LNCAP (cell line): ENCODE data around the gene DPT.

Experiments used
- TF ChIP-seq, protein P1 (sequence below): fragments of 450-650 bp; IDR thresholded peaks from 2 replicates; pipeline ENCODE4 v1.5.1; 2017; ENCODE audit warnings: mild to moderate bottlenecking

DPT gene

GRCh38 chr1:168763031-168763430, 34.0 kb upstream of the DPT start:
- TF ChIP-seq, protein P1, sequence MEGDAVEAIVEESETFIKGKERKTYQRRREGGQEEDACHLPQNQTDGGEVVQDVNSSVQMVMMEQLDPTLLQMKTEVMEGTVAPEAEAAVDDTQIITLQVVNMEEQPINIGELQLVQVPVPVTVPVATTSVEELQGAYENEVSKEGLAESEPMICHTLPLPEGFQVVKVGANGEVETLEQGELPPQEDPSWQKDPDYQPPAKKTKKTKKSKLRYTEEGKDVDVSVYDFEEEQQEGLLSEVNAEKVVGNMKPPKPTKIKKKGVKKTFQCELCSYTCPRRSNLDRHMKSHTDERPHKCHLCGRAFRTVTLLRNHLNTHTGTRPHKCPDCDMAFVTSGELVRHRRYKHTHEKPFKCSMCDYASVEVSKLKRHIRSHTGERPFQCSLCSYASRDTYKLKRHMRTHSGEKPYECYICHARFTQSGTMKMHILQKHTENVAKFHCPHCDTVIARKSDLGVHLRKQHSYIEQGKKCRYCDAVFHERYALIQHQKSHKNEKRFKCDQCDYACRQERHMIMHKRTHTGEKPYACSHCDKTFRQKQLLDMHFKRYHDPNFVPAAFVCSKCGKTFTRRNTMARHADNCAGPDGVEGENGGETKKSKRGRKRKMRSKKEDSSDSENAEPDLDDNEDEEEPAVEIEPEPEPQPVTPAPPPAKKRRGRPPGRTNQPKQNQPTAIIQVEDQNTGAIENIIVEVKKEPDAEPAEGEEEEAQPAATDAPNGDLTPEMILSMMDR, result no peak

- TF ChIP-seq, protein P1, result no peak
Observed at GRCh38 chr1:168762473-168762872, 33.5 kb upstream of the DPT start.

DNA sequence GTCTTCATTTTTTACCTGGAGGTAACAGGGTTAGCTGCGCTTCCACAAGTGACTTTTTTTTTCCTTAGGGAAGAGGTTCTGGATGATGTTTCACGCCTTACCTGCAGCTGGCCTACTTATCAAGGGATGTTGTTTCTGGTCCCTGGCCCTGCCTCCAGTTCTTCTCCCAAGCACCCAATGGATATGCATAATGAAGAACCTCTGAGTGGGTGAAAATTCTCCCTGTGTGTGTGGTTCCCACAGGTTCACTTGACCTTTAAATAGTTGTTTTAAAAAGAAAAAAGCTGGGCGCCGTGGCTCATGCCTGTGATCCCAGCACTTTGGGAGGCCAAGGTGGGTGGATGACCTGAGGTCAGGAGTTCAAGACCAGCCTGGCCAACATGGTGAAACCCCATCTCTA, 31.8 kb upstream of the DPT start:
- TF ChIP-seq, protein P1, result no peak

- TF ChIP-seq, protein P1, result no peak
Observed at GRCh38 chr1:168760241-168760640, 31.2 kb upstream of the DPT start.

GRCh38 chr1:168759077-168759476, 30.1 kb upstream of the DPT start:
- TF ChIP-seq, protein P1, result no peak

DNA sequence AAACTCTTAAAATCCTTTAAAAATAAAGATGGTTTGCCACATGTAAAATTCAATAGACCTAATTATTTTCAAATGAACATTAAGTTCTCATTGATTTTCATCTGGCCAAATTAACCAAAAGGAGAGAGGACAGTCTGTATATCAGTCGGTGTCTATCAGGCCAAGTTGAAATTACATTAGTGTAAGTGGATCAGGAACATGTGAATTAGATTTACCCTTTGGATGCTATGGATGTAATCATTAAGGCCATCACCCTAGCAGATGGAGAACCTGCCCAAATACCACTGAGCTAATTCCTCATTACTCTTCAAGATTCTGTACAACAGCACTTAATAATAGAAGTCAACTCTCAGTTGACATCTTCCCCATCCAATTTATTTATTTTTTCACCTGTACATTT, 29.5 kb upstream of the DPT start:
- TF ChIP-seq, protein P1, result no peak

GRCh38 chr1:168755800-168756418, 26.9 kb upstream of the DPT start:
- TF ChIP-seq, protein P1, result no peak
